ENCODE results near the gene UNC5B. TPM values are rescaled to one million over a fixed set of nuclear protein-coding genes. Genes with fewer than 3 reads are reported as not detected.

UNC5B gene
- polyA plus RNA-seq, 3 donors: 0.04 to 0.72 TPM; not detected in 1

DNA sequence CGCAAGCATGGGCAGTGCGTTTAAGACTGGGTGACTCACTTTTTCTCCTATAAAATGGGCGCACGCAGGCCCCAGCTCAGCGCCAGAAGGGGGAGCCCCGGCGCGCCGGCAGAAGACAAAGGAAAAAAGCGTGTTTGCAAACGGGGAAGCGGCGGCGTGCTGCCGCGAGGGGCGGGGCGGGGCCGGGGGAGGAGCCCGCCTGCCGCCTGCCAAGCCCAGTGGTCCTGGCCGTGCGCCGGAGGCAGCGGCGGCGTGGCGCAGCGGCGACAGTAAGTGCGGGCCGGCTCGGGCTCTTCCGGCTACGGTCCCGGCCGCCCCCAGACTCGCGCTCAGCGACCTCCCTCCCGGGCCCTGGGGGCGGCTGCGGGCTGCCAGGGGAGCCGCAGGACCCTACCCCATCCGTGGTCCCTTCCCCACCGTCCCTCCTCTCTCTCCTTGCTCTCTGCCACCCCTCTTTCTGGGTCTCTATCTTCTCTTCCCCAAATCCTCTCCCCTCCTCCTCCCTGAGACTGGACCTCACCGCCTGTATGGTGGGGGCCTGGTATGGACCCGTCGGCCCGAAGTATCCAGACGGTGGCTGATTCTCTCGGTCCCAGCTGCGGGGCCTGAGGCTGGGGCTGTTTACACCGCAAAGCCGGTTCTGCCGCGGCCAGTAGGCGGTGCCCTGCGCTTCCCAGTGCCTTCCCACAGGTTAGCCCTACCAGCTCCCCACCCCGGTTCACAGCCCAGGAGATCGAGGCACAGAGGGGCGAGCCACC, 106.9 kb downstream of the UNC5B start, which contains the start of gene SLC29A3:
Gene SLC29A3, plus strand, starts transcription at position 218 of the 758 bp plus-strand sequence. Its CDS starts 51 bp downstream, at position 269.
- Mint-ChIP-seq H3K4me3 (peak within 1 kb of the TSS; percentile 97 to 98), H3K9me3 (no peaks in the 10 kb centered on the region), H3K36me3 (peaks cover 18 to 21% of the 10 kb centered on the region in 2 donors), H3K4me1 (peaks cover 66% of the 10 kb centered on the region), H3K27me3 (ENCODE audit: low read depth in 3 of 3) (peaks cover 0 to 4% (median 0%) of the 10 kb centered on the region in 3 donors), H3K27ac (peak within 1 kb of the TSS; percentile 85 to 96 (median 91))
- TF ChIP-seq, protein P1, sequence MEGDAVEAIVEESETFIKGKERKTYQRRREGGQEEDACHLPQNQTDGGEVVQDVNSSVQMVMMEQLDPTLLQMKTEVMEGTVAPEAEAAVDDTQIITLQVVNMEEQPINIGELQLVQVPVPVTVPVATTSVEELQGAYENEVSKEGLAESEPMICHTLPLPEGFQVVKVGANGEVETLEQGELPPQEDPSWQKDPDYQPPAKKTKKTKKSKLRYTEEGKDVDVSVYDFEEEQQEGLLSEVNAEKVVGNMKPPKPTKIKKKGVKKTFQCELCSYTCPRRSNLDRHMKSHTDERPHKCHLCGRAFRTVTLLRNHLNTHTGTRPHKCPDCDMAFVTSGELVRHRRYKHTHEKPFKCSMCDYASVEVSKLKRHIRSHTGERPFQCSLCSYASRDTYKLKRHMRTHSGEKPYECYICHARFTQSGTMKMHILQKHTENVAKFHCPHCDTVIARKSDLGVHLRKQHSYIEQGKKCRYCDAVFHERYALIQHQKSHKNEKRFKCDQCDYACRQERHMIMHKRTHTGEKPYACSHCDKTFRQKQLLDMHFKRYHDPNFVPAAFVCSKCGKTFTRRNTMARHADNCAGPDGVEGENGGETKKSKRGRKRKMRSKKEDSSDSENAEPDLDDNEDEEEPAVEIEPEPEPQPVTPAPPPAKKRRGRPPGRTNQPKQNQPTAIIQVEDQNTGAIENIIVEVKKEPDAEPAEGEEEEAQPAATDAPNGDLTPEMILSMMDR (IDR thresholded peaks at IDR 0.05): peak; percentile 69
- peaks cover 24% of the 10 kb centered on the region for H4K20me1 ChIP-seq (ENCODE audit: insufficient read depth, low read length)
- peak within 1 kb of the TSS; percentile 77 for H3K9ac ChIP-seq (ENCODE audit: insufficient read depth, low read length, poor library complexity, severe bottlenecking)
- no peaks in the 10 kb centered on the region for H3K27me3 ChIP-seq (ENCODE audit: control insufficient read depth in 2 of 2, insufficient read depth in 2 of 2, low read length in 2 of 2)
- peak within 1 kb of the TSS; percentile 77 to 93 (median 86) for H3K4me3 ChIP-seq (replicated peaks in 1 of 3; ENCODE audit: low read depth in 2 of 3, low read length in 3 of 3)
- intact Hi-C loops (cut with micrococcal nuclease): loop anchor here (5.0 to 10.0 kb wide), 5 partner anchors 58 to 586 kb away; no protein-coding TSS in a partner anchor
- WGBS (ENCODE audit: insufficient coverage): under 1% methylated on average over 59 of the region's 62 CpGs
- DNase-seq: peak; percentile 78 to 90 (median 84)
- no peaks in the 10 kb centered on the region for H3K9me3 ChIP-seq (replicated peaks in 1 of 2; ENCODE audit: control insufficient read depth in 1 of 2, insufficient read depth in 1 of 2, low read length in 2 of 2)
- H2AFZ ChIP-seq (ENCODE audit: insufficient read depth, low read depth, low read length, poor library complexity, severe bottlenecking): peak within 1 kb of the TSS; percentile 96
- peaks cover 49 to 58% of the 10 kb centered on the region in 2 donors for H3K4me1 ChIP-seq (ENCODE audit: control insufficient read depth in 1 of 2, insufficient read depth in 2 of 2, low read length in 2 of 2)
- peaks cover 14 to 19% of the 10 kb centered on the region in 2 donors for H3K36me3 ChIP-seq (replicated peaks in 1 of 2; ENCODE audit: control insufficient read depth in 1 of 2, insufficient read depth in 2 of 2, low read length in 2 of 2)
- H3K4me2 ChIP-seq (replicated peaks; ENCODE audit: extremely low read depth, low read length, poor library complexity, severe bottlenecking): peak within 1 kb of the TSS; percentile 96
- peaks cover 29% of the 10 kb centered on the region for H3K79me2 ChIP-seq (ENCODE audit: insufficient read depth, low read length)
- H3K27ac ChIP-seq (ENCODE audit: low read depth in 1 of 2, low read length in 2 of 2): peak within 1 kb of the TSS; percentile 38 to 83

GRCh38 chr10:71319800-71320392, 107.5 kb downstream of the UNC5B start:
- H3K9me3 ChIP-seq (replicated peaks in 1 of 2; ENCODE audit: control insufficient read depth in 1 of 2, insufficient read depth in 1 of 2, low read length in 2 of 2): no peaks in the 10 kb centered on the region
- H3K4me3 ChIP-seq (replicated peaks in 1 of 3; ENCODE audit: low read depth in 2 of 3, low read length in 3 of 3): peak overlapping the region; percentile 77 to 93 (median 86)
- H3K27ac ChIP-seq (ENCODE audit: low read depth in 1 of 2, low read length in 2 of 2): peak overlapping the region in 1 of 2 donors; percentile 83
- Mint-ChIP-seq H3K9me3 (no peaks in the 10 kb centered on the region), H3K4me1 (peaks cover 62% of the 10 kb centered on the region), H3K4me3 (peak overlapping the region; percentile 97 to 98), H3K27ac (peak overlapping the region in 6 of 7 donors; percentile 4 to 96 (median 92)), H3K27me3 (ENCODE audit: low read depth in 3 of 3) (peaks cover 0 to 4% (median 0%) of the 10 kb centered on the region in 3 donors), H3K36me3 (peaks cover 25 to 28% of the 10 kb centered on the region in 2 donors)
- peak overlapping the region; percentile 77 for H3K9ac ChIP-seq (ENCODE audit: insufficient read depth, low read length, poor library complexity, severe bottlenecking)
- peaks cover 21 to 26% of the 10 kb centered on the region in 2 donors for H3K36me3 ChIP-seq (replicated peaks in 1 of 2; ENCODE audit: control insufficient read depth in 1 of 2, insufficient read depth in 2 of 2, low read length in 2 of 2)
- TF ChIP-seq, protein P1 (IDR thresholded peaks at IDR 0.05): no peak
- WGBS (ENCODE audit: insufficient coverage): 38% methylated on average over 1 of the region's 8 CpGs
- H3K79me2 ChIP-seq (ENCODE audit: insufficient read depth, low read length): peaks cover 35% of the 10 kb centered on the region
- H3K4me1 ChIP-seq (ENCODE audit: control insufficient read depth in 1 of 2, insufficient read depth in 2 of 2, low read length in 2 of 2): peaks cover 43 to 52% of the 10 kb centered on the region in 2 donors
- intact Hi-C loops (cut with micrococcal nuclease): loop anchor here (5.0 to 10.0 kb wide), 5 partner anchors 57 to 585 kb away; no protein-coding TSS in a partner anchor
- peak overlapping the region; percentile 96 for H2AFZ ChIP-seq (ENCODE audit: insufficient read depth, low read depth, low read length, poor library complexity, severe bottlenecking)
- no peaks in the 10 kb centered on the region for H3K27me3 ChIP-seq (ENCODE audit: control insufficient read depth in 2 of 2, insufficient read depth in 2 of 2, low read length in 2 of 2)
- H4K20me1 ChIP-seq (ENCODE audit: insufficient read depth, low read length): peaks cover 30% of the 10 kb centered on the region
- peak overlapping the region; percentile 96 for H3K4me2 ChIP-seq (replicated peaks; ENCODE audit: extremely low read depth, low read length, poor library complexity, severe bottlenecking)
- no peak for DNase-seq

Measured in CD14-positive monocyte (primary cell).